AG09319 (cell line): ENCODE data around the gene LPCAT2.

ENCODE experiments used
- DNase-seq: peaks from one replicate; pipeline ENCODE4 v3.0.0-alpha.2; 2010; ENCODE audit warnings: low read depth; ENCODE audit errors: extremely low read depth
- CTCF ChIP-seq: IDR thresholded peaks from 2 replicates; pipeline ENCODE4 v1.5.1; 2011; ENCODE audit warnings: low read depth, mild to moderate bottlenecking, inconsistent platforms, low read length, moderate library complexity

LPCAT2 gene

DNA sequence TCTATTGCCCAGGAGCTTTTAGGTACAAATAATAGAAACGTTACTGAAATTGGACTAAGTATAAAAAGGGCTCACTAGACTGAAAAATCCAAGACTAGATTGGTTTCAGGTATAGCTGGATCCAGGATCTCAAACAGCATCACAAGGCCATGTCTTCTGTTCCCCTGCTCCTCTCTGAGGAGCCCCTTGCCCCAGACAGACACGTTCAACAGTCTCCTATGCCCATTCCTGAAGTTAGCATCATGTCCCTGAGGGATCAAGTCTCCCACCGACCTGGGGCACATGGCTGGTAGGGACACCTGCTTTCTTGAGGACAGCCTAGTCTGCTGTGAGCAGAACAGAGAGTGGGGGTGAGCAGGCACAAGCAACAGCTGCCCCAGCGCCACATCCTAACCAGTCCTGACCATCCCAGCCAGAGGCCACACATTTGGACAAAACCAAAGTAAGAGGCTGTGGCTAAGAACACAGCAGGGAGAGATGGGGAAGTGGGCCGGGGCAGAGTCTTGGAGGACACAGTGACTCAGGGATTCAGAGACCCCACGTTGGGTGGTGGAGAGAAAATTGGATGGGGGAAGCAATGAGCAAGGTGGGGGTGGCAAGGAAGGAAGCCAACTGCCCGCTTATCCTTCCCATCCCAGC is 40.4 kb upstream of the LPCAT2 start:
- TF ChIP-seq CTCF = no peak
- no peak for DNase-seq

GRCh38 chr16:55469821-55470532 is 38.9 kb upstream of the LPCAT2 start:
- no peak for TF ChIP-seq CTCF
- DNase-seq = no peak

GRCh38 chr16:55470533-55471371 is 38.1 kb upstream of the LPCAT2 start:
- TF ChIP-seq CTCF = no peak
- DNase-seq = no peak

DNA sequence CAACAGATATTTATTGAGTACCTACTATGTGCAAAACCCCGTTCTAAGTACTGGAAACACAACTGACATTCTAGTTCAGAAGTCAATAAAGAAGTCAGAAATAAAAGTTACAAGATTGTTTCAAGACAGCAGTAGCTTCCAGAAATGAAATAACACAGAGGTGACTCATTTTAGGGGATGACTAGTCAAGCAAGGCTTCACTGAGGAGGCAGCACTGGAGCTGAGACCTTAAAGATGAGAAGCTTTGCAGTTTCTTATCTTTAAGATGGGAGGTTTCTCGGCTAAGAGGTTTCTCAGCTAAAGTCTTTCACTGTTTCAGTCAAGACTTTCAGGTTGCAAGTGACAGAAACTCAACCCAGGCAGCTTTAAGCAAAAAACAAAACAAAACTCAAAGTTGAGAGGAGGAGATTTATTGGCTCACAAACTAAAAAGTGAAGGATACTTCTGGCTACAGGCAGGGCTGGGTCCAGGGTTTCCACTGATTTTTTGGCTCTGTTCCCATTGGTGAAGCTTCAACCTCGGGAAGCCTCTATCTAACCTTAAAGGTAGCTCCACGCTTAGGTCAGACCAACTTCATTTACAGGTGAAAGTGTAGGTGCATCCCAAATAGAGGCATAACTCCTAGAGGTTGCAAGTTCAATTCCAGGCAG is 37.3 kb upstream of the LPCAT2 start:
- no peak for TF ChIP-seq CTCF
- DNase-seq = no peak

DNA sequence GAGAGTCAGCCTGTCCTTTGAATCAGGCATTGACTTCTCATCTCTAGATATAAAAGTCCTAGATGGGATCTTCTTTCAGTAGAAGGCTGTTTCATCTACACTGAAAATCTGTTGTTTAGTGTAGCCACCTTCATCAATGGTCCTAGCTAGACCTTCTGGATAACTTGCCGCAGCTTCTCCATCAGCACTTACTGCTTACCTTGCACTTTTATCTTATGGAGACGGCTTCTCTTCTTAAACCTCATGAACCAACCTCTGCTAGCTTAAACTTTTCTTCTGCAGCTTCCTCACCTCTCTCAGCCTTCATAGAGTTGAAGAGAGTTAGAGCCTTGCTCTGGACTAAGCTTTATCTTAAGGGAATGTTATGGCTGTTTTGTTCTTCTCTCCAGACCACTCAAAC is 35.3 kb upstream of the LPCAT2 start:
- DNase-seq = no peak
- no peak for TF ChIP-seq CTCF

- DNase-seq = no peak
- TF ChIP-seq CTCF = no peak
These were observed 34.1 kb upstream of the LPCAT2 start for GRCh38 chr16:55474821-55475220.
